Bronchial epithelial cell (primary cell): ENCODE results near the gene RRAS. TPM values are rescaled to one million over a fixed set of nuclear protein-coding genes. Genes with fewer than 3 reads are reported as not detected.

Experiments used
- DNase-seq: peaks from one replicate; pipeline ENCODE4 v3.0.0-alpha.2; 2010; ENCODE audit warnings: low read depth
- FAIRE-seq: peaks from 2 replicates; lab custom pipeline; 2011; peaks lifted over from hg19 to GRCh38; lab: Jason Lieb, UNC
- H3K27me3 ChIP-seq: 2 replicates; pipeline ENCODE4 v1.5.1; 2011; ENCODE audit warnings: low read length; ENCODE audit not compliant: control insufficient read depth, insufficient read depth
- H3K36me3 ChIP-seq: 2 replicates; pipeline ENCODE4 v1.5.1; 2011; ENCODE audit warnings: low read length; ENCODE audit not compliant: control insufficient read depth, insufficient read depth
- H3K4me3 ChIP-seq: 2 replicates; pipeline ENCODE4 v1.5.1; 2011; ENCODE audit warnings: mild to moderate bottlenecking, low read depth, low read length, control low read depth
- total RNA-seq: library from RNA; depleted of rRNA; stranded (reverse); fragments of >200 nt; gene quantifications from 2 replicates; pipeline ENCODE4 v1.2.1, GENCODE V29; 2014
- TF ChIP-seq, protein P1 (sequence below): IDR thresholded peaks from 2 replicates; pipeline ENCODE4 v1.5.1; 2011; ENCODE audit warnings: mild to moderate bottlenecking, moderate library complexity, low read length, control low read depth, inconsistent platforms; ENCODE audit not compliant: insufficient read depth, severe bottlenecking

RRAS gene
- total RNA-seq, 1 donor from 2014 or later: 24.2 TPM

DNA sequence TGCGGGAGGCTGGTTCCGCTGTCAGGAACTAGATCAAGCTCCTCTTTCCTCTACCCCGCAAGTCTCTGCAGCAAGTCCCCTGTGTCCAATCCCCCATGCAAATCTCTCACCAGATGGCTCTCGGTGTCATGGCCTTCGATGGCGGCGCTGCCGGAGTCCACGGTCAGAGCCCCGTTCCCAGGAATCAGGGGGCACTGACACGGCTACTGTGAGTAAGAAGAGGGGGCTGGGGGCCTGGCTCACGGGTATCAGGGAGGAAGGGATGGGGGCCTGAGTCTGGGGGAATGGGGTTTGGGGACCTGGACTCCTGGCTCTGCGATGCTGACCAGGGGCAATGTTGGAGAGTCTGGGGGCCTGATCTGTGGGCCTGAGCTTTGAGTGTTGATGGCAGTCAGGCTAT lies 6.1 kb upstream of the RRAS start:
- TF ChIP-seq, protein P1, sequence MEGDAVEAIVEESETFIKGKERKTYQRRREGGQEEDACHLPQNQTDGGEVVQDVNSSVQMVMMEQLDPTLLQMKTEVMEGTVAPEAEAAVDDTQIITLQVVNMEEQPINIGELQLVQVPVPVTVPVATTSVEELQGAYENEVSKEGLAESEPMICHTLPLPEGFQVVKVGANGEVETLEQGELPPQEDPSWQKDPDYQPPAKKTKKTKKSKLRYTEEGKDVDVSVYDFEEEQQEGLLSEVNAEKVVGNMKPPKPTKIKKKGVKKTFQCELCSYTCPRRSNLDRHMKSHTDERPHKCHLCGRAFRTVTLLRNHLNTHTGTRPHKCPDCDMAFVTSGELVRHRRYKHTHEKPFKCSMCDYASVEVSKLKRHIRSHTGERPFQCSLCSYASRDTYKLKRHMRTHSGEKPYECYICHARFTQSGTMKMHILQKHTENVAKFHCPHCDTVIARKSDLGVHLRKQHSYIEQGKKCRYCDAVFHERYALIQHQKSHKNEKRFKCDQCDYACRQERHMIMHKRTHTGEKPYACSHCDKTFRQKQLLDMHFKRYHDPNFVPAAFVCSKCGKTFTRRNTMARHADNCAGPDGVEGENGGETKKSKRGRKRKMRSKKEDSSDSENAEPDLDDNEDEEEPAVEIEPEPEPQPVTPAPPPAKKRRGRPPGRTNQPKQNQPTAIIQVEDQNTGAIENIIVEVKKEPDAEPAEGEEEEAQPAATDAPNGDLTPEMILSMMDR: no peak
- FAIRE-seq (no peak), DNase-seq (no peak)
- peaks cover 20% of the 10 kb centered on the region for H3K36me3 ChIP-seq
- no peak overlapping the region for H3K4me3 ChIP-seq
- H3K27me3 ChIP-seq: no peaks in the 10 kb centered on the region

DNA sequence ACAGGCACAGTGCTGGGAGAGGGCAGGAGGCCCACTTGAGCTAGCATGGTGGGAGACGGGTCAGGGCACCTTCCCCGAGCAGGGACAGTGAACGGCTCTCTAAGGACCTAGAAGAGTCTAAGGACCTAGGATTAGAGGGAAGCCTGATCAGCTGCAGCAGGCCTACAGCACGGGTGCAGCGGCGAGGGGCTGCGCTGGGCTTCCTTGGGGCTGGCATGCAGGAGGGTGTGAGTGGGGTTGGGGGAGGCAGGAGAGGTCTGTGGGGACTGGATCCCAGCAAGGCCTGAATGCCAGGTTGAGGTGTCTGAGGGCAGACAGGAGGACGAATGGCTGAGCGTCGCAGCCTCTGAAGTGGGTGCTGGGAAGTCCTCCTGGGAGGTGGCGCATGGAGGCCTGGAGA lies 5.6 kb upstream of the RRAS start:
- TF ChIP-seq, protein P1: no peak
- no peak for FAIRE-seq
- DNase-seq: no peak
- no peaks in the 10 kb centered on the region for H3K27me3 ChIP-seq
- H3K4me3 ChIP-seq: no peak overlapping the region
- H3K36me3 ChIP-seq: peaks cover 18% of the 10 kb centered on the region

DNA sequence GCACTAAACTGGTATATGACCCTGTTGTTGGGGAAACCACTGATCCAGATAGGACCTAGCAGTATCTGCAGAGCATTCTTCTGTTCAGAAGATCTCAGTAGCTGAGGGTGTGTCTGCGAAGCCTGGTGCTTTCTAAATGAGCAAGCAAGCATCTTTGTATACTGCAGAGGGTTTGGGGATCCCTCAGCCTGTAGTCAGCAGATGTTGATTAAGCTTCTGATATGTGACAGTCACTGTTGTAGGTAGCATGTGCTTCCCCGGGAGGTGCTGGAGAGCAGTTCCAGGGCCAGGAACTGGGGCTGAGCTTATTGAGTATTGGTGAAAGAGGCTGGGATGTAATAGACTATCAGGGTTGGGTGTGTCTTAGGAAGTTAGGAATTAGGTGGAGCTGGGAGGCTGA lies 3.5 kb upstream of the RRAS start:
- Histone ChIP-seq H3K36me3 (peaks cover 14% of the 10 kb centered on the region), H3K4me3 (no peak overlapping the region), H3K27me3 (no peaks in the 10 kb centered on the region)
- no peak for DNase-seq
- TF ChIP-seq, protein P1: no peak
- FAIRE-seq: no peak

DNA sequence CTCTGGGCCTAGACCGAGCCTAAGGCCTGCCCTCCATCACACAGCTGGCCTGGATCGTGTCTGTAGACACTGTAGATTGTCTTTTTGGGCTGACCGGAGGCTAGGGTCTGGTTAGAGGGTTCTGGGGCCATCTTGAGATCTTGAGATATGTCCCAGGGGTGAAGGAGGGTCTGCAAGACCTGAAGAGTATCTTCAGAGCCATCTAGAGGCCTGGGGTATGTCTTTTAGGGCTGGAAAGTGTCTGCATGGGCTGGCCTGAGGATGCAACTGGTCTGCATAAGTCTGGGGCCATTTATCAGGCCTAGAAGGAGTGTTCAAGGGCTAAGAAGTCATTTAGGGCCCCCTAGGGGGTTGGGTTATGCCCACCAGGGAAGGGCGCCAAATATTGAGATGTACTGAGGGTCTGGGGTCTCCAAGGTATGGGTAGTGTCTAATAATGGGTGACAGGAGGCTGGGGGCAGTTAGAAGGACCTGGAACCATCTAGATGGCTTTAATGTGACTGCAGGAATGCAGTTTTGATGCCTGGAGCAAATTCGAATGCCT lies 2.6 kb upstream of the RRAS start:
- FAIRE-seq (no peak), DNase-seq (no peak)
- H3K4me3 ChIP-seq: peak overlapping the region; percentile 95
- H3K27me3 ChIP-seq: no peaks in the 10 kb centered on the region
- peaks cover 14% of the 10 kb centered on the region for H3K36me3 ChIP-seq
- TF ChIP-seq, protein P1: no peak

DNA sequence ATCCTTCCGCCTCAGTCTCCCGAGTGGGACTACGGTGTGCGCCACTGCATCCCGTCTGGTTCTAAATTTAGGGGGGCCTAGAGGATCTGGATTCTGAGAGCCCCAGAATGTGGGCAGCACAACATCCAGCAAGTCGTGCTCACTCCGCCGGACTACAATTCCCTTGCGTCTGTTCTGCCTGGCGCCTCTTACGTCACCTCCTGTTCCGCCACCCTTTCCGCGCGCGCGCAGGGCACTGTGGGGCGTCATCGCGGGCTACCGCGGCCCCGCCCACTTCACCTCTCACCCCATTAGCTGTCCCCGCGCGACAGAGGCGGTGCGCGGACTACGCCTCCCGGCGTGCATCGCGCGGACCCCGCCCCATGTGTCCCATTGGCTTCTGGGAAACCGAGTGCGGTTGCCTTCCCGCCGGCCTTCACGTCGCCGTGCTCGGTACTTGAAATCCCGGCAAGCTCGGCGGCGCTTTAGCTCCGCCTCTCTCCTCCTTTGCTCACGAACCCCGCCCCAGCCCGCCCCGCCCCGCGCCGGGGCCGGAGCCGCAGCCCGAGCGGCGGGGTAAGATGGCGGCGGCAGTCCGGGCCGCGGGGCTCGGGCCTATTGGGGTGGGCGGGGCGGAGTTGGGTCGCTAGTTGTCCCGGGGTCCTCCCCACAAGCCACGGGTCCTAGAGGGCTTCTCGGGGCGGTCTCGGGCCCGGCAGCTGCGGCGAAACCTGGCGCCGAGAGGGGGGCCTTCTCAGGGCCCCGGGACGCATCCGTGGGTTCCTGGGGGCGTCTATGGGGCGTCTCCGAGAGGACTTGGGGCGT lies 1.9 kb upstream of the RRAS start, which contains the start of gene SCAF1:
SCAF1 (plus strand) TSS at position 522 of the 804 bp plus-strand sequence. CDS start 2,818 bp downstream, outside the sequence.
- TF ChIP-seq, protein P1: no peak

More for the DNA sequence above, 1.9 kb upstream of the RRAS start, which contains the start of gene SCAF1:
- FAIRE-seq: no peak
- peak within 1 kb of the TSS; percentile 95 for H3K4me3 ChIP-seq
- no peaks in the 10 kb centered on the region for H3K27me3 ChIP-seq
- peak; percentile 96 for DNase-seq
- H3K36me3 ChIP-seq: peaks cover 12% of the 10 kb centered on the region
